ENCODE results near the gene C1orf116.
A peak's percentile ranks its signal among the peaks of the same experiment; 100 is the strongest.

DNA sequence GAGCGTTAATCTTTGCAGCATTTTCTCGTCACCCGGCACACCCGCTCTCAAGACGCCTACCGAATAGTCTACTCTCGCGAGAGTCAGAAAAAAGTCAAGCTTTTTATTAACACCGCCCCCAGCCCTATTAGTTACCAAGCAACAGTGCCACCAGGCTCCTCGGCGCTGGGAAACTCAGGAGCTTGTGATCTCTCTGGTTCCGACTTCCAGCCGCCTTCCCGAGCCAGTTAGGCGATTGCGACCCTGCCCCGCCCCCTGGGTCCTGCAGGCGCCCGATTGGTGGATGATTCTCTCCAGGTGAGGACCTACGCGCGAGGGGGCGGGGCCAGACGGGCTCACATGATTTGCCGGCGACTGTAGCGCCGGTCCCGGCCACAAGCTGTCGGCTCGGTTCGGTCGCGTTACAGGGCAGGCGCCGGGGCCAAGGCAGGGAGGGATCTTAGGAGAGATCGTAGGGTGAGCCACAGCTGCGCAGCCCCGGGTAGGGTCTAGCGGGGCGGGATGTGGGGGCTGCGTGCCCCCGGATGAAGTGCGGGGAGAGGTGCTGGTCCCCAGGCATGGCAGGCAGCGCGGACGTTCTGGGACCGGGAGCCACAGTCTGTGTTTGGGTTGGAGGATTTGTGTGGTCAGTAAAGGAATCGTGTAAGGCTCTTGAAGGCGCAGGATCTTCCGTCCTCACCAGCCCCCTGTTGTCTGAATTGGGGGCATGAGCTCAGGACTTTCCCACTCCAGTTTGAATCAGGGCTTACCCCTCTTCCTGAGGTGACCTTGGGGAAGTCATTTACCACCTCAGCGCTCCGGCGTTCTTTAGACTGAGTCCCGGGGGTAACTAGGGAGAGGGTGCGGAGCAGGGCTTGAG lies 20.6 kb upstream of the C1orf116 start, which contains the start of gene PFKFB2:
- peak; percentile 44 for TF ChIP-seq CTCF (IDR thresholded peaks at IDR 0.05)
- TF ChIP-seq ZFX (IDR thresholded peaks at IDR 0.05; ENCODE audit: borderline replicate concordance): no peak
